Measurements from ENCODE around the gene KANSL1L. TPM values are rescaled to one million over a fixed set of nuclear protein-coding genes. Genes with fewer than 3 reads are reported as not detected.

The KANSL1L gene
- total RNA-seq, 1 experiment from 2014 or later: 6.4 TPM

- peak; percentile 94 for DNase-seq (ENCODE audit: low read depth)
Observed at GRCh38 chr2:210002158-210003157, 168.8 kb downstream of the KANSL1L start, which contains the start of gene RPE. TSS of gene RPE (plus strand) at chr2:210002638. CDS start at chr2:210002662, 24 bp downstream.

DNA sequence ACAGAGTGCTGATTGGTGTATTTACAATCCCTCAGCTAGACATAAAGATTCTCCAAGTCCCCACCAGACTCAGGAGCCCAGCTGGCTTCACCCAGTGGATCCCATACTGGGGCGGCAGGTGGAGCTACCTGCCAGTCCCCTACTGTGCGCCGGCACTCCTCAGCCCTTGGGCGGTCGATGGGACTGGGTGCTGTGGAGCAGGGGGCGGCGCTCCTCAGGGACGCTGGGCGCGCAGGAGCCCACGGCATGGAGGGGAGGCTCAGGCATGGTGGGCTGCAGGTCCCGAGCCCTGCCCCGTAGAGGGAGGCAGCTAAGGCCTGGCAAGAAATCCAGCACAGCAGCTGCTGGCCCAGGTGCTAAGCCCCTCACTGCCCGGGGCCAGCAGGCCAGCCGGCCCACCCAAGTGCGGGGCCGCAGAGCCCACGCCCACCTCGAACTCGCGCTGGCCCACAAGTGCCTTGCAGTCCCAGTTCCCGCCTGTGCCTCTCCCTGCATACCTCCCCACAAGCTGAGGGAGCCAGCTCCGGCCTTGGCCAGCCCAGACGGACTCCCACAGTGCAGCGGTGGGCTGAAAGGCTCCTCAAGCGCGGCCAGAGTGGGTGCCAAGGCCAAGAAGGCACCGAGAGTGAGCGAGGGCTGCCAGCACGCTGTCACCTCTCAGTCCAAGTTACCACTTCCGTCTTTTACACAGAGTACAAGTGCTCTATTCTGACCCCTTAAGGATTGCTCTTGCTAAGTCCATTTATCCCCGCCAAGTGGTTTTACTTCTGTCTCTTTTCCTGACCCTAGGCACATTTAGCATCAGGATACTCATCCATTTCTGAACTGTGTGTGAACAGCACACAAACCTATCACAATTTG lies 170.5 kb downstream of the KANSL1L start:
- DNase-seq (ENCODE audit: low read depth): no peak

DNA sequence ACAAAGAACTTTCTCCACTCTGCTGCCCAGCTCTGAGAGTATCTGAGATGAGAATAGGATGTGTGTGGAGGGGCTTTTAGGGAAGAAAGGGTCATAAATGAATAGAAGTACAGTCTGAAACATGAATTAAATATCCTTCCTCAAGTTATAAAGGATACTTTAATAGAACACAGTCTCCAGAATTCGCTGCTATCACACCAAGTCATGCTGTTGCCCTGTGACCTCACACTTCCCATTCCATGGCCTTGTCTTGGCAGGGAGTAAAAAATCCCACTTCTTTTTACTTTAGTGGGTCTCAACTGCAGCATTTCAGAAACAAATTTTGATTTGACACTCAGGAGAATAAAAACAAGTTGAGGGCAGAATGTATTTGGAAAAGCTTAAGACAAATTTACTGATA lies 172.6 kb downstream of the KANSL1L start:
- no peak for DNase-seq (ENCODE audit: low read depth)

DNA sequence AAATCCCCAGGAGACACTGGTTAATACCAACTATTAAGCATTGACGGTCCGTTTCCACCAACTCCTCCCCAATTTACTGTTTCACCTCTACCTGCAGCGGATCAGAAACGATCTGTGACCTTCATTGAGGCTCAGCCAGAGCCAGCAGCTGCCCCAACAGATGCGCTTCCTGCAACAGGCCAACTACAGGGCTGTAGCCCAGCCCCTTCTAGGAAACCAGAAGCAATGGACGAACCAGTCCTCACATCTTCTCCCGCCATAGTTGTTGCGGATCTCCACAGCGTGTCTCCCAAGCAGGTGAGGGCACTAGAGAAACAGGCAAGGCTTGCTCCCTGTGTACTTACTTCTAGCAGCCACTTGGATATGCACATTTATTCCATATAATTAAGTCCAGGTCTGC lies 177.2 kb downstream of the KANSL1L start:
- DNase-seq (ENCODE audit: low read depth): no peak

GRCh38 chr2:209990838-209991237 lies 180.4 kb downstream of the KANSL1L start:
- no peak for DNase-seq (ENCODE audit: low read depth)

GRCh38 chr2:209988010-209988409 lies 183.2 kb downstream of the KANSL1L start:
- no peak for DNase-seq (ENCODE audit: low read depth)

DNA sequence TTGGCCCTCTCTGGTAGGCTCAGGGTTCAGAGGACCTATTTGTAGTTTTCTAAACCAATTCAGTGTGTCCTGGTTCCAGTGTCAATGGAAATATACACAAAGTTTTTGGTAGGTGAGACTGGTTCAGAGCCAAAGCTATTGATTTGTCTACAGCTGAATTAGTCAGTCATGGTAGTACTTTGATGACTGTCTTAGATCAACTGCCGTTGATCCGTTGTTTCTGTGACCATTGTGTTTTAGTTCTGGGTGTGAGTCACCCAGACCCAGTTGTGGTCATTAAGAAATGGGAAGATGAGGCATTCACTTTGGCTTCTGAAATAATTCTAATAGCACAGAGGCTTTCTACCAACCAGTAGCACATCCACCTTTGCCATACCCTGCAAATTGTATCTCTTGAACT lies 184.8 kb downstream of the KANSL1L start:
- peak; percentile 66 for DNase-seq (ENCODE audit: low read depth)

DNA sequence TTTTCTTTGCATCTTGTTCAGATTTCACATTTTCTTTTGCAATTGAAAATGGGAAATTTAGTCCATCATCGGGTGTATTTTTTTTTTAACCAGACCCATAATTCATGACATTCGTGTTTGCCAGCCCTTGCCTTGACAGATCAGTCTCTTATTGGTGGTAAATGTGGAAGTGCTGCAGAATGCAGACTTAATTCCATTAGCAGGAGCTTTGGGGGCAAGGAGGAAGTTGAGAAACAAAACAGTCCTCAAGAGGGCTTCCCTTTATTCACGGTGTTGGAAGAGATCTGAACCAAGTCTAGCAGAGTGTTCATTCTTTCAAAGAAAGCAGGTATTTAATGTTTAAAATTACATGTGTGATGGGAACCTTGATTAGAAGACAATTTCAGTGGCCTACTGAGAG lies 185.3 kb downstream of the KANSL1L start:
- DNase-seq (ENCODE audit: low read depth): no peak

- no peak for DNase-seq (ENCODE audit: low read depth)
Observed at GRCh38 chr2:209984291-209984690, 186.9 kb downstream of the KANSL1L start.

- DNase-seq (ENCODE audit: low read depth): peak; percentile 27
Observed at GRCh38 chr2:209977386-209978239, 193.6 kb downstream of the KANSL1L start.

- no peak for DNase-seq (ENCODE audit: low read depth)
Observed at GRCh38 chr2:209976698-209977385, 194.4 kb downstream of the KANSL1L start.

DNA sequence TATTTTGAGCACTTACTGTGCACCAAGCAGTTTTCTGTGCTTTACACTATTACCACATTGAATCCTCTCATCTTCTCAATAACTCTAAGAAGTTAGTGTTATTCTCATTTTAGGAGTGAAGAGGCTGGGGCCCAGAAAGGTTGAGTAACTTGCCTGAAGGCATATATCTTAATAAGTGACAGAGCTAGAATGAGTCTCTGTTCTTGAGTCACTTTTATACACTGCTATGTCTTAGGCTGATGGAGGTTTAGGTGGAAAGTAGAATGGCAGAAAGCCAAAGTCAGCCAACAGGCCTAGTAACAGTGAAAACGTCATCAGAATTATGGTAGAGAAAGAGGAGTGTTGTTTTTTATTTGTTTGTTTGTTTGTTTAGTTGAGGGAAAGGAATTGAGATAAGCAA lies 196.6 kb downstream of the KANSL1L start:
- peak; percentile 16 for DNase-seq (ENCODE audit: low read depth)

DNA sequence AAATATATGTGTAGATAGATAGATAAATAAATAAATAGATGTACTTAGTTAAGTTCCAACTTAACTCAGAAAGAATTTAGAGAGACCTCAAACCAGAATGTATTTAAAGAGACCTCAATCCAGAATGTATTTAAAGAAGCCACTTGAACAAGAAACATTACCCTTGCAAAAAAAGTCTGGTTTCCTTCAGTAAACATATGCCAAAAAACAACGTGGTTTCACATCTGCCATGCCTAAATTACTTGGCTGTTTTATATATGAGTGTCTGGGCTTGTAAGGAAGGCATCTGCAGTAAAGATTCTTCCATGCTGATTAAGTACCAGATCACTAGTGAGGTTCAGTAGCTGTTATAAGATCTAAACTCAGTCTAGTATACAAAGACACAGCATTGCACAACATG lies 197.9 kb downstream of the KANSL1L start:
- DNase-seq (ENCODE audit: low read depth): no peak

Other genes with a start within 250 kb of the KANSL1L start
- gene RPE, start 168.8 kb downstream of the KANSL1L start, total RNA-seq (2014; rRNA removed; shearing (Covaris generic)): 91.4 and 103 TPM in 2 replicates
- not detected in 2 replicates for gene ACADL, start 54.0 kb upstream of the KANSL1L start, total RNA-seq (2014; rRNA removed; shearing (Covaris generic))
- 0.30 TPM in 1 of 2 replicates, not detected in the other for gene MYL1, start 143.8 kb upstream of the KANSL1L start, total RNA-seq (2014; rRNA removed; shearing (Covaris generic))

Data from HT1080 (cell line).